Fibroblast of pulmonary artery (primary cell): ENCODE results near the gene MALSU1.

ENCODE experiments used
- DNase-seq: peaks from one replicate; pipeline ENCODE4 v3.0.0-alpha.2; 2010; ENCODE audit warnings: low read depth
- H3K4me3 ChIP-seq: replicated peaks from 2 replicates; pipeline ENCODE4 v1.5.1; 2011; ENCODE audit warnings: low read depth, mild to moderate bottlenecking, control low read depth, low read length, moderate library complexity
- TF ChIP-seq, protein P1 (sequence below): IDR thresholded peaks from 2 replicates; pipeline ENCODE4 v1.5.1; 2011; ENCODE audit warnings: mild to moderate bottlenecking, control low read depth, low read length, inconsistent platforms; ENCODE audit errors: missing control alignments

Gene MALSU1

DNA sequence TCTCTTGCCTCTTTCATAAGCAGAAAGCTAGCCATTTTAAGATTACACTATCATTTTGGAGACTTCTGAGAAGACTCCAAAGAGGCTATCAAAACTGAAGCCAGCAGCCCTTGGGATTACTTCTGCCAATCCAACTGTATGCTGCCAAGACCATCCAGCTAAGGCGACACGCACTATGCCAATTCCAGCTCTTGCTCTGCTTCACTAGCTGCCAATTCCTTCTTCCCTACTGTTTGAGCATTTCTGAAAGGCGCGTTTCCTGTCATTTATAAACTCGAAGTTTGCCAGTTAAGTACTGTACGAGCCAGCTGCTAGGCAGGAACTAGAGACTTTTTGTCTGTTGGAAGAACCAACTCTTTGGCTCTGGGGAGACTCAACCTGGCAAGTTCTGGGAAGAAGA is 36.5 kb downstream of the MALSU1 start:
- TF ChIP-seq, protein P1, sequence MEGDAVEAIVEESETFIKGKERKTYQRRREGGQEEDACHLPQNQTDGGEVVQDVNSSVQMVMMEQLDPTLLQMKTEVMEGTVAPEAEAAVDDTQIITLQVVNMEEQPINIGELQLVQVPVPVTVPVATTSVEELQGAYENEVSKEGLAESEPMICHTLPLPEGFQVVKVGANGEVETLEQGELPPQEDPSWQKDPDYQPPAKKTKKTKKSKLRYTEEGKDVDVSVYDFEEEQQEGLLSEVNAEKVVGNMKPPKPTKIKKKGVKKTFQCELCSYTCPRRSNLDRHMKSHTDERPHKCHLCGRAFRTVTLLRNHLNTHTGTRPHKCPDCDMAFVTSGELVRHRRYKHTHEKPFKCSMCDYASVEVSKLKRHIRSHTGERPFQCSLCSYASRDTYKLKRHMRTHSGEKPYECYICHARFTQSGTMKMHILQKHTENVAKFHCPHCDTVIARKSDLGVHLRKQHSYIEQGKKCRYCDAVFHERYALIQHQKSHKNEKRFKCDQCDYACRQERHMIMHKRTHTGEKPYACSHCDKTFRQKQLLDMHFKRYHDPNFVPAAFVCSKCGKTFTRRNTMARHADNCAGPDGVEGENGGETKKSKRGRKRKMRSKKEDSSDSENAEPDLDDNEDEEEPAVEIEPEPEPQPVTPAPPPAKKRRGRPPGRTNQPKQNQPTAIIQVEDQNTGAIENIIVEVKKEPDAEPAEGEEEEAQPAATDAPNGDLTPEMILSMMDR: no peak
- DNase-seq: peak; percentile 39
- no peak overlapping the region for H3K4me3 ChIP-seq

DNA sequence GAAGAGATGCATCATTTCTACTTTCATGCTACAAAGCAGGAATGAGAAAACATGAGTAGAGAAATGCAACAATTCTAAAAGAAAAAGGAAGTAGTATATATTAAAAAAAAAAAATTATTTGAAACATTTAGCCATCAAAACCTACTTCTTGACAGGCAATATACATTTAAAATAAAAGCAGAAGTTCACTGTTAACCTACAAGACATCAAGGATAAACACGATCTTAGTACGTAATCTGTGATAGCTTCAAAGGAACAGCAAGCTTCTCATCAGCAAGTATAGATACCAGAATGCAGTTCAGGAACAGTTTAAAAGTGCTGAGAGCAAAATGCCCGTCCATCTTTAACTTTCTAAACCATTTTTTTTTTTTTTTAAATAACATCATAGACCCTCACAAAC is 36.9 kb downstream of the MALSU1 start:
- no peak overlapping the region for H3K4me3 ChIP-seq
- TF ChIP-seq, protein P1: no peak
- DNase-seq: no peak

DNA sequence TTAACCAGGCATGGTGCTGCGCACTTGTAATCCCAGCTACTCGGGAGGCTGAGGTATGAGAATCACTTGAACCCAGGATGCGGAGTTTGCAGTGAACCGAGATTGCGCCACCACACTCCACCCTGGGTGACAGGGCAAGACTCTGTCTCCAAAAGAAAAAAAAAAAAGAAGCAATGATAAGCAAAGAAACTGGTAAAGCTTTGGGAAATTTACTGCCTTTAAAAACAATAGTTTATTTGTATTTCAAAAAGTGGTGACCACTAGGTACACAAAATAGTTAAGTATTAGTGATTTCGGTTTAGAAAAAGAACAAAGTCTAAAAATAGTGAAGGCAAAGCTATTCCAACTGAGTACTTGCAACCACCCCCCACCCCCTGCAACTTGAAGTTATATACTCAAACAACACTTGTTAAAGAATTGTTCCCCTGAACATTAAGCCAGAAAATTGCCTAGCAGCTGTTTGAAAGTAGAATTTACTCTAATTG is 37.7 kb downstream of the MALSU1 start:
- H3K4me3 ChIP-seq: no peak overlapping the region
- no peak for DNase-seq
- TF ChIP-seq, protein P1: no peak

DNA sequence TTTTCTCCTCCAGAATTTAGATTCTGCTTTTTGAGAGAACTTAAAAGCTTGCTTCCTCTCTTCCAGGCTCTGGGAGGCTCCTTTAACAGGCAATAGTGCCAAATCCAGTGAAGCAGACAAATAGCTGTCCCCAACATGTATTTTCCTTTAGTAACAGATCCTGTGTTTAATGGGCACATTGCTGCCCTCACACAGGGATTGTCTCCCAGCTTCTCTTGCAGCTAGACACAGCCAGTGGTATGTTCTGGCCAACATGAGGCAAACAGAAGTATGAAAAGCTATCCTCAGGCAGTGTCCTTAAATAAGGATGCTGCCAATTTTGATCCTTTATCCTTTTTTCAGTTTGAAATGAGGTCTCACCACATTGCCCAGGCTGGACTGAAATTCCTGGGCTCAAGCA is 38.2 kb downstream of the MALSU1 start:
- no peak for DNase-seq
- H3K4me3 ChIP-seq: no peak overlapping the region
- TF ChIP-seq, protein P1: no peak

DNA sequence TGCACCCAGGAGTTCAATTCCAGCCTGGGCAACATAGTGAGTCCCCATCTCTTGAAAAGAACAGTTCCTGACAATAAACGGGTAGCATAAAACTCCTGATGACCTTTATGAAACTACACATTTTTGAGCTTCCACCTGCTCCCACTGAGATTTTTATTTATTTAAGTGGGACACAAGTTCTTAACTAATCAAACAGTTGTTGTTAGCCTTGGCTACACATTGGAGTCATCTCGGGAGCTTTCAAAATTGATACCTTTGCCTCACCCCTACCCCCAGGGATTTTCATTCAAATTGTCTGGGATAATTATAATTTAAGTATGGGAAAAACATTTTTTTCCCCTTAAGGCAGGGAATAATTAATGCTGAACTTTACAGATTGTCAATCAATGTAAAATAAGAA is 39.3 kb downstream of the MALSU1 start:
- no peak overlapping the region for H3K4me3 ChIP-seq
- TF ChIP-seq, protein P1: no peak
- no peak for DNase-seq

DNA sequence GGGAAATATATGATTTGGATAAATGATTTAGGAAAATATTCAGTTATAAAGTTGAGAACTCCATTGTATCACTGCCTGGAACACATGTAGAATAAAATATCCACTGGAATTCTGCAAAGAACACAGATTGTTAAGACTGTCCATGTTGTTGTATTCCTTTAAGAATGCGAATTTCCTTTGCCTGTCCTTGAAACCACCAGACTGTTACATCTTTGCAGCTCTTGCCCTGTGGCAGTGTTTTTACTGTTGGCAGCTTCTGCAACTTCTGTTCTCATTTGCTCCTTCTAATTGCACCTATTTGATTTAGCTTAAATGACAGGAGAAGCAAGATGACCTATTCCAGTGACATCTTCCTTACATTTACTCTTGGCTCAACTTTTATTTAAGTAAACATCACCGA is 39.7 kb downstream of the MALSU1 start:
- DNase-seq: no peak
- TF ChIP-seq, protein P1: no peak
- no peak overlapping the region for H3K4me3 ChIP-seq

DNA sequence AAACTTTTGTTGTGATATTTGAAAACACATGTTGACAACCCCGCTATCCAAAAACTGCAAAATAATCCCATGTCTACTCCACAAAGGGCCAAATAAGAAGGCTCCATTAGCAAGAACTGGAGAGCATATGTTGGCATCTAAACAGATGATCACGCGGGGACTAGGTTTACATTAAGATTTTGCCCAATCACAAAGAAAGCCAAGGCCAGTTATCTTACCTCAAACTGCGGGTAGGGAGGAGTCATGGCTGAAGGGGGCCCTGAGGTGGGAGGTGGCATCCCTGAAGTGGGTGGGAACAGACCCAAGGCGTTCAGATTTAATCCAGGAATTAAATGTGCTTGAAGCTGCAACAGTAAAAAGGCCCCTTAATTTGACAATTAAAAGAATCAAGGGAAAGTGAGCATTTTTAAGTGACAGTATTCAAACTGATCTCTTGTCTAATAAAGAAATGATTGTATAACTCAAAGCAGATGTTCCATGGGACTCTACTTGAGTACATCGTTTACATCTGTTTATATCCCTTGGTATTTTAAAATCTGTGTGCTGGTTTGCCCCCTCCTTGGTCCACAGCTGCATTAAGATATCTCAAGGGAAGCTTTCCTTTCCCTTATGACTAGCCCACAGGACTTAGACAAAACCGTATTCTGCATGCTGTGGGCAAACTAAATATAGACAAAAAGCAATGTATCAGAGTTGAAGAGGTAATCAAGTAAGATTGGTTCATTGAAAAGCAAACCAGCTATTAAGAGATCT is 42.9 kb downstream of the MALSU1 start:
- DNase-seq: no peak
- no peak overlapping the region for H3K4me3 ChIP-seq
- TF ChIP-seq, protein P1: no peak
